GM21825 (cell line): Measurements from ENCODE around the gene PRG3.
A peak's percentile ranks its signal among the peaks of the same experiment; 100 is the strongest.
"Not testable (repeated sequence)": the region's sequence is repeated elsewhere in the genome, so short reads cannot be mapped to it uniquely, and the experiment has no call there.

Experiments used
- ATAC-seq: cut with Tn5 transposase; IDR thresholded peaks from one replicate; pipeline ENCODE4 v1.9.1; 2021; ENCODE audit warnings: mild to moderate bottlenecking, moderate library complexity; ENCODE audit not compliant: unreplicated experiment

The PRG3 gene

GRCh38 chr11:57361420-57361819 is 19.5 kb downstream of the PRG3 start:
- ATAC-seq = not testable (repeated sequence)

- ATAC-seq = no peak
Measured at GRCh38 chr11:57360991-57361390, 20.0 kb downstream of the PRG3 start.

DNA sequence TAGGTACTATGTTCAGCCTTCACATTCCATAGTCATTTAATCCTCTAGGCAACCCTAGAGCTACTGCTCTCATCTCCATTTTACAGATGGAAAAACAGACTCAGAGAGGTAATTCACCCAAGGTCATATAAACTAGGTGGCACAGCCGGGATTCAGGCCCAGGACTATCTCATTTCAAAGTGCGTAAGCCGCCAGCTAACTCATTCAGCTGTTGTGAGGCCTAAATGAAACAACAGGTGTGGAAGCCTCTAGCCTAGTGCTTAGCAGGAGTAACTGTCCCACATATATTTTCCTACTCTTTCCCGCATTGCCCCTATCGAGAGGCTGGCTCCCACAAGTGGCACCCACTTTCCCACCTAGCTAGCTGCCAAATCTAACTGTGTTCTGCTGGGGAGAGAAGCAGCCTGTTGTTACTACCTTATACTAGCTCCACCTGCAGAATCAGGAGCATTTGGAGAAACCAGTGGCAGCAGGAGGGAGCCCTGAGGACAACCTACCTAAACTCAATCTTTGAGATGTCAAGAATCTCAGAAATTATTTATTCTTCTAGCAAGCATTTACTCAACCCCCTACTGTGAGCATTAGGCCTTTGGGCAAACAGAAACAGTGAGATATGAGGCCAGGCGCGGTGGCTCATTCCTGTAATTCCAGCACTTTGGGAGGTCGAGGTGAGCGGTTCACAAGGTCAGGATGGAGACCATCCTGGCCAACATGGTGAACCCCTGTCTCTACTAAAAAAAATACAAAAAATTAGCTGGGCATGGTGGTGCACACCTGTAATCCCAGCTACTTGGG is 20.9 kb downstream of the PRG3 start:
- ATAC-seq = no peak

DNA sequence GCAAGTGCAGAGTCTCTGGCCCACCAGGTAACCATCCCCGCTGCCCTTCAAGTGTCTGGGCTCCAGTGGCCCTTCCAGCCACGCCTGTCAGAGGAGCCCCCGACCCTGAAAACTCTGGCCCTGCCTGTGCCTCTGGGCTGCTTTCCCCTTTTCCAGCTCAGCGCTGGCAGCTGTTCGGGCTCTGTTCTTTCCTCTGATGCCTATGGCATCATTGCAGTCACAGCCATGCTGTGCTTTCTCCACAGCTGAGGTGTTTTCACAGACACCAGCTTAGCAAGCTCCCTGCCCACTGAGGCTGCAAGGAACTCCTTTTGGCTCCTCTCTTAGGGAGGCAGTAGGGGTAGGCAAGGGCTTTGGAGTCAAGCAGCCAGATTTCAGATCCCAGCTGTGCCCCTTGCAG is 21.6 kb downstream of the PRG3 start:
- ATAC-seq = no peak

- ATAC-seq = no peak
Measured at GRCh38 chr11:57358991-57359390, 22.0 kb downstream of the PRG3 start.

DNA sequence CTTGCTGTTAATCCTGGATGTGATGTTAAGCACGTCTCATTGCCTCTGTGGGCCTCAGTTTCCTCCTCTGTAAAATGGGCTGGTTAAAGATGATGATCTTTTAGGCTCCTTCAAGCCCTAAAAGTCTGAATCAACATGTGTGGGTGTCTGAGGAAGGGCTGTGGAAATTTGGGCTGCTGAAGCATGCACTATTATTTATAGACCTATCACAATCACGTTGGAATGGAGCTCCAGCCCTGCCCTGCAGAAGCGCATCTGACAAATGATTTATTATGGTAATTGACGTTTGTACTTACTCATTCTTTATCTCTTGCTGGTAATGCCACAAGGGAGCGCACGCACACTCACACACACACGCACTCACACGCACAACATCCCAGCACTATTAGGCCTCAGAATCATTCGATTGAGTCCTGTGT is 22.4 kb downstream of the PRG3 start:
- ATAC-seq = no peak

DNA sequence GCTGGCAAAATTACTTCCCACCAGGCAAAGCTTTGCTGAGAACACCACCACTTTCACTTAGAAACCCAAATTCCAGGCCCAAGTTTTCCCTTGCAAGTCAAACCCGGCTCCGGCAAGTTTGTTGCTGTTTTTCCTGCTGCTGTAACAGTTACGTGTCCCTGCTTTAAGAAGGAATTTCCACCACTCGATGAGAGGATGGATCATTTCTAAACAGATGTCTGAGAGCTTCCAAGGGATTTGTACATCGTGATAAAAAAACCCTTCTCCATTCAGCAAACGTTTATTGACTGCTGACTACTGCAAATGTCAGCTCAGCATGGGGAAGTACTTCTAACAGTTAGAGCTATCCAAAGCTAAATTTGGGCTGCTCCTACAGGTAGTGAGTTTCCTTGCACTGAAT is 23.1 kb downstream of the PRG3 start:
- no peak for ATAC-seq

DNA sequence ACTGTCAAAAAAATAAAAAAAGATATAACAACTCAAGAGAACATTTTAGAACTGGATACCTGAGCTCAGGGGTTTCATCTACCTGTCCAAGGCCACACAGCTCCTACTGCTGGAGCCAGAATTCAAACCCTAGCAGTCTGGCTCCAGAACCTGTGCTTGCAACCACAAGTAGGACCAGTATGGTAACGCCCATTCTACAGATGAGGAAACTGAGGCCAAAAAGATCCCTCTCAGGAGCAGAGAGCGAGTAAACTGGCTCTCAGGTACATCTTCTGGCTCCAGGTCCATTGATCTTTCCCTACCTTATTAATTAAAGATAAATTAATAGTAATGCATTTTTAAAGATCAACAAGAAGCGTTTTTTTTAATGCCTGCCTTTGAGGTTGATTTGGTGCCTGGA is 23.6 kb downstream of the PRG3 start:
- ATAC-seq = no peak

DNA sequence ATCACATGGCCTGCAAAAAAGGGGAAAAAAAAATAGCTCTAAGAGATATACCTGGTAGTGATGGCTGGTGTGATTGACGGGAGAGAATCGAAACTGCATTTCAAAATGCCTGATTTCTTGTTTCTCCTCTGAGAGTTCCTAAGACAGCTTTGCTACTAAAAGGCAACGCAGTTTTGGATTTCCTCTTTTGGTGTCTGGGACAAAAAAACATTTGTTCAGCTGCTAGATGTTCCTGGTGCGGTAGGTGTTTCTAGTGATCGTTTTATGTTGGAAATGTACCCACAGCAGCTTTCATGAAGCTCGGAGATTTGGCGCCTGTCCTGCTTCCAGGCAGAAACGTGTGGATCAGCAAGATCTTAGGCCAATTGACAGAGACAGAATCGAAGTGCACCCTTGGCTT is 24.7 kb downstream of the PRG3 start:
- no peak for ATAC-seq

DNA sequence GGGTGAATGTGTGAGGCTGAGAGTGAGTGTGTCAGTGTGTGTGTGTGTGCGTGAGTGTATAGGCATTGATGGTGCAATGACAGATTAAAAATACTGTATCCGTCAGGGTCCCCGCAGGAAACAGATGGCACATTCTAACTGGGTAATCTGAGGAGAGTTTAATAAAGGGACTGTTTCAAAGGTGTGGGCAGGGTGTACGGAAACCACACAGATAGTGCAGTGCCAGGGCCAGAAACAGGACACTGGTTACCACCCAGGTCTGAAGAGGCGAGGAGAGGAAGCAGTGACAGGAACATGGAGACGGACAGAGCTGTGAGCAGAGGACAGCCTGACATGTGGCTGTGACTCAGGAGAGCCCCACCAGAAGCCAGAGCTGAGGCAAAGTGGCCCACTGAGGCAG is 26.3 kb downstream of the PRG3 start:
- ATAC-seq = no peak

DNA sequence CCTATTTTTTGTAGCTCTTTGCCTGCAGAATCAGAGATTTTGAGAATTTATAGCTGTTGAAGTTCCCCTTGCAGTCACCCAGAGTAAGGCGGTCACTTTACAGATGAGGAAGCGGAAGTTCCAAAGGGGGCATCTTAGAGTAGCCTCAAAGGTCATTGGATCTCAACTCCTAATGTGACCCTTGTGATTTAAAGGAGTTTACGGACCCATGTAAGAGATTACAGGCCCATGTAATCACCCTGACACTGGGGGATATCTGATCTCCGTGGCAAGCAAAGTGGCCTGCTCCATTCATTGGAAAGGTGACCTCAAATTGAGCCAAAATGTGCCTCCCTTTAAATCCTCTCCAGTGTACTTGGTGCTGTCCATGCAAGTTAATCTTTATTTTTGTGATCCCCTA is 27.1 kb downstream of the PRG3 start:
- ATAC-seq = no peak

DNA sequence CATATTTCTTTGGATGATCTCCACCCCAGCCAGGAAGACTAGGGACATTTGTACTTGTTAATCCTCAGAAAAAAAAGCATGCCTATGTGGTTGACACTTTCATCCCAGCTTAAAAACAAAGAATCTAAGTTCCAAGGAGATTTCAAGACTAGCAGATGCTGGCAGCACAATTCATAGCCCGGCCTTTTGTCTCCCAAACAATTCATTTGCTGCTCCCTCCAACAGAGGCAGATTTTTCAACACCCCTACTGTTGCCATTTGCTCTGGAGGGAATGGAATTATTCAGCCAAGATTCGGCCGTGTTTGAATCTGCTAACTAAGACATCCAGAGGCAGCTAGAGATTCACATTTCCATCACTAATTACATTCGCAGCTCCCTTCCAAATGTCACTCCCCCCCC is 27.5 kb downstream of the PRG3 start:
- ATAC-seq = no peak

DNA sequence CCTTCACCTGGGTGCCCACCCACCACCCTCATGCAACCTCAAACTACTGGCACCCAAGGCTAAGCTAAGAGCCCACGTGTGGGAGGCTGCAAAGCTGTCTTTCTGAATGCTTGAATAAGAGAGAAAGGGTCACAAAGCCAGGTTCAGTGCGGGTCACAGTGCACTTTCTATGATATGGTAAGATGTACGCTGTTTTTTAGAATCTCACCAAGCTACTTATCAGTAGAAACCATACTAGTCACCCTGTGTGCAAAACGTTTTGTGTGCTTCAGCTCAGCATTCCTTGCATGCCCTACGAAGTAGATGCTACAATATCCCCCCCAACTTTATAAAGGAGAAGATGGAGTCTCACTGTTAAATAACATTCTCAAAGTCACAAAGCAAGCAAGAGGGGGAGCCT is 27.9 kb downstream of the PRG3 start:
- no peak for ATAC-seq

DNA sequence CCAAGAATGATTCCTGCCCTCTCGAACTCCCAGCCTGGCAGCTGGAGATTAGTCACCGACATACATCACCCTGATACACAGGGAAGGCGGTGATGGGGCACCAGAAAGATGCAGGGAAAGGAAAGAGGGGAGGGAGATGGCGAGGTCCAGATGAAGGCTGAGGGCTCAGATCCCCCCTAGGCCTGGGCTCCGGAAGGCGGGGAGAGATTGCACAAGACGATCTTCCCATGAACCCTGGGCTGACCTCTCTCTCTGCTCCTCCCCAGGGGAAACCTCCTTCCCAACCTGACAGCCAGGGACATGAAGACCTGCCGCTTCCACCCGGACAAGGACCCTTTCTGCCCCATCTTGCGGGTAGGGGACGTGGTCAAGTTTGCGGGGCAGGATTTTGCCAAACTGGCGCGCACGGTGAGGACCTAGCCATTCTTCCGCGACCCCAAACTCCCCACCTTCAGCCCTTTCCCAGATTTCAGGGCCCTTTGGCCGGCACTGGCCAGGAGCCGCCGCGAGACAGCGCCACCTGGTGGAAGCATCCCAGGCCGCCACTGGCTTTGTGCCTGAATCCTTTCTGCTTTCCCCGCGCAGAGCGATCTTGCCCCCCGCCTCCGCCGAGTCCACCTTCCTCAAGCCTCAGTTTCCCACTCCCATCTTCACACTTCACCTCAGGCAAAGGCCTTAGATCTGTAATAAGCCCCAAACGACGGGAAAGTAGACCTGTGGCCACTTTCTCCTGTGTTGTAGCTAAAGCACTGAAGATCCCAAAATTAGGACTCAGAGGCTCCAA is 31.3 kb downstream of the PRG3 start:
- ATAC-seq = no peak

- no peak for ATAC-seq
Measured at GRCh38 chr11:57348636-57349313, 32.2 kb downstream of the PRG3 start.

DNA sequence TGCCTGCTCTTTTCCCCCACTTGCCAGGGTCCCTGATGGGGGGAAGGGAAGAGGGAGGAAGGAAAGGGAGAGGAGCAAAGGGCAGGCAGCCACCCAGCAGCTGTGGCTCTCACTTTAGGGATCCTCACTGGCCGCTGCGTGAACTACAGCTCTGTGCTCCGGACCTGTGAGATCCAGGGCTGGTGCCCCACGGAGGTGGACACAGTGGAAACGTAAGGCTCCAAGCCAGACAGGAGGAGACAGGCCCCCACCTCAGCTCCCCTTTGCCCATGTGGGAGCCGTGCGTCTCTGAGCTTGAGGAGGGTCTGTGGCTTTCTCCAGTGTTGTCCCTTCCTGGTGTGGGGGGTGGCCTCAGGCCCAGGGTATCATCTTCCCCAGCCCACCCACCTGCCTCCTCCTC is 32.9 kb downstream of the PRG3 start:
- no peak for ATAC-seq

DNA sequence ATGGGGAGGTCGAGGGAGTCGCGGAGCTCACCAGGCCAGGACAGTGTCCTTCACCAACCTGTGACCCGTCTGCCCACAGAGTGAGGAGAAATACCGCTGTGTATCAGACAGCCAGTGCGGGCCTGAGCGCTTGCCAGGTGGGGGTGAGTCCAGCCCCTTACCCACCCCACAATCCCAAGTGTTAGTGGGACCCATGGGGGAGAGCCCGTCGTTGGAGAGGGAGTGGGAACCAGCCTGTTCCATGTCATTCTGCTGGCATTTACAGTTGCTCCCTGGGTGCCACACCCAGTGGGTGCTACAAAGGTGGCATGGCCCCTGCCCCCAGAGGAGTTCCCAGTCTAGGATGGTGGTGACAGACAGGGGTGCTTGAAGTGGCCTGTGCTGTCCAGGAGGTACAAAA is 33.6 kb downstream of the PRG3 start:
- ATAC-seq = no peak

DNA sequence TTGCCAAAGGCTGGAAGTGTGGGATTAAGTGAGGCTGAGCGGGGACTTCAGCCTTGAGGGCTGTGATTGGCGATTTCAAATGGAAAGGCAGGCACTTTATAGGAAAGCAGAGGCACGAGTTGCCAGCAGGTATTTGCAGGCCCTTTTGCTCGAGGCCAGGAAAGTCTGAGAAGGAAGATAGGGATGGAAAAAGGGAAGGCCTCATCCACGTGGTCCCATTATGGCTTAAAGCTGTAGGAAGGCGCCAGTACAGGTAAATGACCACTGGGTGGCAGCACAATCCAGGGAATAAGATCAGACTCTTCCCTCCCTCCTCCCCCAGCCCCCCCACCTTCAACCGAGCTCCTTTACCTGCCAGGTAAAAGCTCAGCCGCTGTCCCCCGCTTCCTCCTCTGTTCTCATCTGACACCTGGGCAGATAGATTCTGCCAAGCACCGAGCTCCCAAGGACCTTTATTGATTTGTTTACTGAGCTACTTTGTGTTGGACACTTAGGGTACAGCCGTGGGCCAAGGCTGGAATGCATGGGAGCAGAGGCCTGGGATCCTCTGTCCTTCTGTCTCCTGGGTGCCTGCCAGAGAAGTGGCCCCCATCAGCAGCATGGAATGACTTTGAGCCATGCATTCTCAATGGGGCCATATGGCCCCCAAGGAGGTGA is 35.3 kb downstream of the PRG3 start:
- ATAC-seq = peak; percentile 77

DNA sequence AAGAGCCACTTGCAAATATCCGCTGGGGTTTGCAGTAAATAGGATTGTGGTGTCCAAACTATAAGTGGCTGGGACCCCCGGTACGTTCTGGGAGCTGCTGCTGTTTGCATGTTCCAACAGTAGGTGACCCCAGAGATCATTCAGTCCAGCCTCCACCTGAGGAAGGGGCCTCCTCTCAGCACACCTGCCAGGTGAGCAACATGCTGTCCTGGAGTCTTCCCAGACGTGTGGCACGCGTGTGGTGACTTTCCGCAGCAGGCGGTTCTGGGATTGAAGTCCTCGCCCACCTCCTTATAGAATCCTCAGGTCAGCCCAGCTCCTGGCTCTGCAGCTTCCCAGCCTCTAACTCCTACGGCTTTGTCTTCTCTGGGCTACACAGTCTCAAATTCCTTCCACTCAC is 36.1 kb downstream of the PRG3 start:
- ATAC-seq = no peak

DNA sequence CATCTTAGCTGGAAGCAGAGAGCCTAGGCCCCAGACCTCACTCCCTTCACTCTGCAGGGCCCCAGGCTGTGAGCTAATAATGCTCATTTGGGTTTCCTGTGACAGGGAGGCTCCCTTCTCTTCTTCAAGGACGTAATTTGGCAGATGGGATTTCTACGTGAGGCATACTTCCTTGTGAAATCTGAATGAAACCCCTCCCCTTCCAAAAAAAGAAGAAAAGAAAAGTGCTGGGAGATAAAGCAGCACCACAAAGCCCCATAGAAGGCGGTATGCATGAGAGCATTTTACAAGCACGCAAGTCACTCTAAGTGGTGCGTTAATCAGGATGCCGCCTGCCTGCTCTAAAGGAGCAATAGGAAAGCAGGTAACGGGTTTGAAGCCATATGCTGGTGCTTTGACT is 37.1 kb downstream of the PRG3 start:
- no peak for ATAC-seq

- ATAC-seq = no peak
Measured at GRCh38 chr11:57342702-57343101, 38.2 kb downstream of the PRG3 start.
